Panc1 (cell line): ENCODE data around the gene EFNA5. TPM values are rescaled to one million over a fixed set of nuclear protein-coding genes. Genes with fewer than 3 reads are reported as not detected.

Experiments used
- ATAC-seq: fragments of 200-7000 bp; cut with Tn5 transposase; 2 replicates; pipeline ENCODE4 v1.9.1; 2020; ENCODE audit warnings: mild to moderate bottlenecking, moderate library complexity
- BruUV-seq: library from RNA; stranded (reverse); fragments of 400-500 nt; replicated peaks from 2 replicates; lab custom pipeline; 2021; lab: Mats Ljungman, UMichigan
- CTCF ChIA-PET: fragments of 300-600 bp; sonication (Branson Sonifier 250); formaldehyde crosslinking; loops from one replicate; lab custom pipeline; 2022; ENCODE audit warnings: antibody characterized with exemption; lab: Charles Lee
- POLR2A ChIA-PET: fragments of 300-600 bp; sonication (Branson Sonifier 250); formaldehyde crosslinking; loops from one replicate; lab custom pipeline; 2022; ENCODE audit warnings: antibody characterized with exemption; lab: Charles Lee
- DNase-seq: peaks from one replicate; pipeline ENCODE4 v3.0.0-alpha.2; 2010; ENCODE audit warnings: low read depth, low spot score
- H3K27ac ChIP-seq: 2 replicates; pipeline ENCODE4 v1.5.1; 2011; ENCODE audit warnings: mild to moderate bottlenecking, low read length, inconsistent platforms
- H3K27me3 ChIP-seq: fragments of 200-500 bp; sonication (Bioruptor generic); 2 replicates; pipeline ENCODE4 v1.6.0; 2014; ENCODE audit warnings: low read length, inconsistent platforms; ENCODE audit not compliant: control insufficient read depth, insufficient read depth
- H3K36me3 ChIP-seq: fragments of 200-500 bp; sonication (Bioruptor generic); 2 replicates; pipeline ENCODE4 v1.5.1; 2014; ENCODE audit warnings: inconsistent platforms, mild to moderate bottlenecking, low read length, moderate library complexity; ENCODE audit not compliant: control insufficient read depth, insufficient read depth
- H3K4me1 ChIP-seq: 2 replicates; pipeline ENCODE4 v1.5.1; 2011; ENCODE audit warnings: inconsistent platforms, mild to moderate bottlenecking, low read length, moderate library complexity; ENCODE audit not compliant: control insufficient read depth, insufficient read depth
- H3K4me3 ChIP-seq, 2 experiments: 2 replicates each; pipeline ENCODE4 v1.5.1; 2011 to 2012; ENCODE audit warnings: low read depth in 2 of 2, low read length in 2 of 2, mild to moderate bottlenecking in 2 of 2, inconsistent platforms in 1 of 2, moderate library complexity in 1 of 2
- H3K9me3 ChIP-seq: fragments of 200-500 bp; sonication (Bioruptor generic); 2 replicates; pipeline ENCODE4 v1.5.1; 2014; ENCODE audit warnings: low read depth, mild to moderate bottlenecking, inconsistent platforms, low read length, moderate library complexity; ENCODE audit not compliant: control insufficient read depth, insufficient read depth
- POLR2AphosphoS5 ChIP-seq: IDR thresholded peaks from 2 replicates; pipeline ENCODE4 v1.6.1; 2012; ENCODE audit warnings: mild to moderate bottlenecking, low read depth, low read length, moderate library complexity
- SIN3A ChIP-seq: IDR thresholded peaks from 2 replicates; pipeline ENCODE4 v1.6.1; 2012; ENCODE audit warnings: low read depth, mild to moderate bottlenecking, low read length, moderate library complexity, borderline replicate concordance; ENCODE audit not compliant: insufficient read depth
- TCF7L2 ChIP-seq: IDR thresholded peaks from 2 replicates; pipeline ENCODE4 v1.6.1; 2011; ENCODE audit warnings: mild to moderate bottlenecking, low read depth, low read length, inconsistent platforms
- in situ Hi-C: cut with HindIII; loops from 2 replicates; pipeline ENCODE4 v1.10.0; 2016; ENCODE audit warnings: low sequenced_read_pairs, low pct_unique_long_range_greater_than_20kb
- intact Hi-C: fragments of 100-400 bp; cut with micrococcal nuclease; formaldehyde crosslinking; loops from one replicate; pipeline ENCODE4 v1.10.0; 2022; ENCODE audit not compliant: unreplicated experiment
- total RNA-seq: library from RNA; stranded (reverse); gene quantifications from one replicate; pipeline ENCODE4 v1.2.1, GENCODE V29; 2021; ENCODE audit not compliant: unreplicated experiment
- TF ChIP-seq, protein P1 (sequence below), 2 experiments: IDR thresholded peaks; 2 replicates each; pipeline ENCODE4 v1.6.1; 2011 to 2012; ENCODE audit warnings: low read depth in 2 of 2, control low read depth in 1 of 2, low read length in 1 of 2, mild to moderate bottlenecking in 1 of 2, moderate library complexity in 1 of 2; ENCODE audit not compliant: insufficient read depth in 1 of 2
- TF ChIP-seq, protein P2 (sequence below): fragments of 450-650 bp; IDR thresholded peaks from 2 replicates; pipeline ENCODE4 v1.5.1; 2017; ENCODE audit warnings: mild to moderate bottlenecking

EFNA5 gene
- total RNA-seq, 1 experiment from 2014 or later = 30.5 TPM

DNA sequence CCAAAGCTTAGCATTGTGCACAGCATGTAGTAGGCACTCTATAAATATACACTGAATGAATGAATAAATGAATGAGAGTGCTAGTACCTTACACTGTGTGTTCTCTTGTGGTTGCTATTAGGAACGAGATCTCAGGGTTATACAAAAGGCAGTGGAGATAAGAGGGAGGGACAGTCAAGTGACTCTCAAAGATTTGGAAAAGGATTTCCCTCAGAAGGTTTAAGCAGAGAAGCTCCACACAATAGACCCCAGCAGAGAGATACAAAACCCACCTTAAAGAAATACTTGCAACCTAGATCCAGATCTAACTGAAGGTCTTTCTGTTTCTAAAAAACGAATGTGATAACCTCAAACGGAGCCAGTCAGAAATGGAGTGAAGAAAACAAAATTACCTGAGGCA is 11.8 kb upstream of the EFNA5 start:
- ChIA-PET POLR2A (no interaction called here), CTCF (no interaction called here)
- TF ChIP-seq SIN3A = no peak
- TF ChIP-seq, protein P1, sequence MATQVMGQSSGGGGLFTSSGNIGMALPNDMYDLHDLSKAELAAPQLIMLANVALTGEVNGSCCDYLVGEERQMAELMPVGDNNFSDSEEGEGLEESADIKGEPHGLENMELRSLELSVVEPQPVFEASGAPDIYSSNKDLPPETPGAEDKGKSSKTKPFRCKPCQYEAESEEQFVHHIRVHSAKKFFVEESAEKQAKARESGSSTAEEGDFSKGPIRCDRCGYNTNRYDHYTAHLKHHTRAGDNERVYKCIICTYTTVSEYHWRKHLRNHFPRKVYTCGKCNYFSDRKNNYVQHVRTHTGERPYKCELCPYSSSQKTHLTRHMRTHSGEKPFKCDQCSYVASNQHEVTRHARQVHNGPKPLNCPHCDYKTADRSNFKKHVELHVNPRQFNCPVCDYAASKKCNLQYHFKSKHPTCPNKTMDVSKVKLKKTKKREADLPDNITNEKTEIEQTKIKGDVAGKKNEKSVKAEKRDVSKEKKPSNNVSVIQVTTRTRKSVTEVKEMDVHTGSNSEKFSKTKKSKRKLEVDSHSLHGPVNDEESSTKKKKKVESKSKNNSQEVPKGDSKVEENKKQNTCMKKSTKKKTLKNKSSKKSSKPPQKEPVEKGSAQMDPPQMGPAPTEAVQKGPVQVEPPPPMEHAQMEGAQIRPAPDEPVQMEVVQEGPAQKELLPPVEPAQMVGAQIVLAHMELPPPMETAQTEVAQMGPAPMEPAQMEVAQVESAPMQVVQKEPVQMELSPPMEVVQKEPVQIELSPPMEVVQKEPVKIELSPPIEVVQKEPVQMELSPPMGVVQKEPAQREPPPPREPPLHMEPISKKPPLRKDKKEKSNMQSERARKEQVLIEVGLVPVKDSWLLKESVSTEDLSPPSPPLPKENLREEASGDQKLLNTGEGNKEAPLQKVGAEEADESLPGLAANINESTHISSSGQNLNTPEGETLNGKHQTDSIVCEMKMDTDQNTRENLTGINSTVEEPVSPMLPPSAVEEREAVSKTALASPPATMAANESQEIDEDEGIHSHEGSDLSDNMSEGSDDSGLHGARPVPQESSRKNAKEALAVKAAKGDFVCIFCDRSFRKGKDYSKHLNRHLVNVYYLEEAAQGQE (IDR thresholded peaks at IDR 0.05; ENCODE audit: insufficient read depth in 1 of 2, low read depth in 2 of 2, low read length in 1 of 2) = no peak
- TF ChIP-seq, protein P2, sequence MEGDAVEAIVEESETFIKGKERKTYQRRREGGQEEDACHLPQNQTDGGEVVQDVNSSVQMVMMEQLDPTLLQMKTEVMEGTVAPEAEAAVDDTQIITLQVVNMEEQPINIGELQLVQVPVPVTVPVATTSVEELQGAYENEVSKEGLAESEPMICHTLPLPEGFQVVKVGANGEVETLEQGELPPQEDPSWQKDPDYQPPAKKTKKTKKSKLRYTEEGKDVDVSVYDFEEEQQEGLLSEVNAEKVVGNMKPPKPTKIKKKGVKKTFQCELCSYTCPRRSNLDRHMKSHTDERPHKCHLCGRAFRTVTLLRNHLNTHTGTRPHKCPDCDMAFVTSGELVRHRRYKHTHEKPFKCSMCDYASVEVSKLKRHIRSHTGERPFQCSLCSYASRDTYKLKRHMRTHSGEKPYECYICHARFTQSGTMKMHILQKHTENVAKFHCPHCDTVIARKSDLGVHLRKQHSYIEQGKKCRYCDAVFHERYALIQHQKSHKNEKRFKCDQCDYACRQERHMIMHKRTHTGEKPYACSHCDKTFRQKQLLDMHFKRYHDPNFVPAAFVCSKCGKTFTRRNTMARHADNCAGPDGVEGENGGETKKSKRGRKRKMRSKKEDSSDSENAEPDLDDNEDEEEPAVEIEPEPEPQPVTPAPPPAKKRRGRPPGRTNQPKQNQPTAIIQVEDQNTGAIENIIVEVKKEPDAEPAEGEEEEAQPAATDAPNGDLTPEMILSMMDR = no peak
- TF ChIP-seq TCF7L2 = no peak
- TF ChIP-seq POLR2AphosphoS5 = no peak
- H3K4me3 ChIP-seq = no peak overlapping the region
- intact Hi-C loops = no loop called here
- H3K27ac ChIP-seq = no peak overlapping the region
- ATAC-seq = no peak
- H3K9me3 ChIP-seq = no peaks in the 10 kb centered on the region
- no TSS peak for BruUV-seq
- in situ Hi-C loops = no loop called here
- DNase-seq = no peak
- H3K36me3 ChIP-seq = no peaks in the 10 kb centered on the region
- H3K27me3 ChIP-seq = peaks cover 3% of the 10 kb centered on the region
- no peaks in the 10 kb centered on the region for H3K4me1 ChIP-seq

DNA sequence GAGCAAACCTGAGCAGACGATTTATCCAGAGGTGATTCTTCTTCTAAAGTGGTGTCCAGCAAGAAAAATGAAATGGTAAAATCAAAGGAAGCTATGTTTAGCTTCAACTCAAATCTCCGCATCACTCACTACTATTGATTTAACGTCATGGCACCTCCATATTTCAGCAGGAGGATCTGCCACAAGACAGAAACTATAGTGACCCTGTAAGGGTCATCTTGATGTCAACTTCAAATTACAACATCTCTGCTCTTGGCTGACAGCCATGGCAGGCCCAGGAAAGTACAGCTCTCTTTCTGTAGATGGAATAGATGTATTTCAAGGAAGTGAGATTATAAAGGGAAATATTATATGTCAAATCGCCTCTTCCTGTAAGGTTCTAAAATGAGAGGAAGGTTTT is 10.1 kb upstream of the EFNA5 start:
- TF ChIP-seq, protein P2 = no peak
- TF ChIP-seq, protein P1 (IDR thresholded peaks at IDR 0.05; ENCODE audit: insufficient read depth in 1 of 2, low read depth in 2 of 2, low read length in 1 of 2) = no peak
- TF ChIP-seq POLR2AphosphoS5 = no peak
- no peak for TF ChIP-seq TCF7L2
- no peak for TF ChIP-seq SIN3A
- no peaks in the 10 kb centered on the region for H3K4me1 ChIP-seq
- DNase-seq (no peak), ATAC-seq (no peak)
- H3K36me3 ChIP-seq = no peaks in the 10 kb centered on the region
- in situ Hi-C loops = no loop called here
- CTCF ChIA-PET = no interaction called here
- no peak overlapping the region for H3K4me3 ChIP-seq
- no peaks in the 10 kb centered on the region for H3K9me3 ChIP-seq
- intact Hi-C loops = no loop called here
- H3K27ac ChIP-seq = no peak overlapping the region
- POLR2A ChIA-PET = no interaction called here
- peaks cover 3% of the 10 kb centered on the region for H3K27me3 ChIP-seq
- BruUV-seq = no TSS peak
